SK-N-SH treated with all-trans-retinoic acid at 6 μM for 48 hours (cell line): ENCODE measurements around the gene KCTD5.

Source experiments
- ATAC-seq: fragments of 200-7000 bp; cut with Tn5 transposase; 3 replicates; pipeline ENCODE4 v1.9.1; 2020; ENCODE audit warnings: mild to moderate bottlenecking, moderate library complexity
- BACH2 ChIP-seq: fragments of 250-450 bp; sonication (Bioruptor Pico); IDR thresholded peaks from 2 replicates; pipeline ENCODE4 v1.9.0; 2021; ENCODE audit warnings: mild to moderate bottlenecking, borderline replicate concordance
- CSDC2 ChIP-seq: fragments of 250-450 bp; sonication (Bioruptor Pico); IDR thresholded peaks from 2 replicates; pipeline ENCODE4 v1.5.0; 2020; ENCODE audit warnings: mild to moderate bottlenecking, moderate library complexity
- ESRRG ChIP-seq: fragments of 250-450 bp; sonication (Bioruptor Pico); IDR thresholded peaks from 2 replicates; pipeline ENCODE4 v1.6.1; 2021; ENCODE audit warnings: mild to moderate bottlenecking
- GLIS3 ChIP-seq: fragments of 250-450 bp; sonication (Bioruptor Pico); IDR thresholded peaks from 2 replicates; pipeline ENCODE4 v1.5.0; 2020; ENCODE audit warnings: mild to moderate bottlenecking, moderate library complexity
- ISL1 ChIP-seq: fragments of 250-450 bp; sonication (Bioruptor Pico); IDR thresholded peaks from 2 replicates; pipeline ENCODE4 v2.1.2; 2022; ENCODE audit warnings: mild to moderate bottlenecking, moderate library complexity
- OSR1 ChIP-seq: fragments of 250-450 bp; sonication (Bioruptor Pico); IDR thresholded peaks from 2 replicates; pipeline ENCODE4 v1.8.0; 2022; ENCODE audit warnings: moderate library complexity, mild to moderate bottlenecking, inconsistent platforms
- PPARA ChIP-seq: fragments of 250-450 bp; sonication (Bioruptor Pico); IDR thresholded peaks from 2 replicates; pipeline ENCODE4 v1.5.0; 2020; ENCODE audit warnings: mild to moderate bottlenecking, borderline replicate concordance
- RARB ChIP-seq: fragments of 250-450 bp; sonication (Bioruptor Pico); IDR thresholded peaks from 2 replicates; pipeline ENCODE4 v1.8.0; 2021; ENCODE audit warnings: mild to moderate bottlenecking, moderate library complexity
- SNAI2 ChIP-seq: fragments of 250-450 bp; sonication (Bioruptor Pico); IDR thresholded peaks from 2 replicates; pipeline ENCODE4 v1.5.0; 2020; ENCODE audit warnings: mild to moderate bottlenecking, moderate library complexity
- TCF4 ChIP-seq: fragments of 250-450 bp; sonication (Bioruptor Pico); IDR thresholded peaks from 2 replicates; pipeline ENCODE4 v1.8.0; 2021; ENCODE audit warnings: mild to moderate bottlenecking, moderate library complexity, borderline replicate concordance
- TOX ChIP-seq: fragments of 250-450 bp; sonication (Bioruptor Pico); IDR thresholded peaks from 2 replicates; pipeline ENCODE4 v1.8.0; 2021; ENCODE audit warnings: mild to moderate bottlenecking, moderate library complexity, borderline replicate concordance
- ZFP3 ChIP-seq: fragments of 250-450 bp; sonication (Bioruptor Pico); IDR thresholded peaks from 2 replicates; pipeline ENCODE4 v1.5.0; 2020; ENCODE audit warnings: mild to moderate bottlenecking, moderate library complexity
- ZFP30 ChIP-seq: fragments of 450-650 bp; formaldehyde crosslinking; IDR thresholded peaks from 2 replicates; pipeline ENCODE4 v1.5.0; 2022; ENCODE audit warnings: mild to moderate bottlenecking, moderate library complexity
- ZNF565 ChIP-seq: fragments of 450-650 bp; formaldehyde crosslinking; conservative IDR thresholded peaks from 2 replicates; pipeline ENCODE4 v1.5.0; 2020; ENCODE audit warnings: low read depth, mild to moderate bottlenecking, moderate library complexity
- ZNF70 ChIP-seq: fragments of 450-650 bp; formaldehyde crosslinking; IDR thresholded peaks from 2 replicates; pipeline ENCODE4 v1.5.0; 2020; ENCODE audit warnings: mild to moderate bottlenecking, moderate library complexity
- ZNF8 ChIP-seq: fragments of 450-650 bp; formaldehyde crosslinking; IDR thresholded peaks from 2 replicates; pipeline ENCODE4 v1.5.0; 2020; ENCODE audit warnings: mild to moderate bottlenecking, moderate library complexity
- TF ChIP-seq, protein P1 (sequence below): fragments of 250-450 bp; sonication (Bioruptor Pico); IDR thresholded peaks from 2 replicates; pipeline ENCODE4 v1.8.0; 2021; ENCODE audit warnings: low read depth, mild to moderate bottlenecking, moderate library complexity, borderline replicate concordance
- TF ChIP-seq, protein P2 (sequence below): fragments of 250-450 bp; sonication (Bioruptor Pico); IDR thresholded peaks from 2 replicates; pipeline ENCODE4 v1.5.0; 2020; ENCODE audit warnings: mild to moderate bottlenecking, moderate library complexity
- TF ChIP-seq, protein P3 (sequence below): fragments of 250-450 bp; sonication (Bioruptor Pico); IDR thresholded peaks from 2 replicates; pipeline ENCODE4 v1.8.0; 2020; ENCODE audit warnings: mild to moderate bottlenecking, moderate library complexity, borderline replicate concordance
- TF ChIP-seq, protein P4 (sequence below): fragments of 250-450 bp; sonication (Bioruptor Pico); IDR thresholded peaks from 2 replicates; pipeline ENCODE4 v1.5.1; 2021; ENCODE audit warnings: mild to moderate bottlenecking, moderate library complexity

Gene KCTD5

DNA sequence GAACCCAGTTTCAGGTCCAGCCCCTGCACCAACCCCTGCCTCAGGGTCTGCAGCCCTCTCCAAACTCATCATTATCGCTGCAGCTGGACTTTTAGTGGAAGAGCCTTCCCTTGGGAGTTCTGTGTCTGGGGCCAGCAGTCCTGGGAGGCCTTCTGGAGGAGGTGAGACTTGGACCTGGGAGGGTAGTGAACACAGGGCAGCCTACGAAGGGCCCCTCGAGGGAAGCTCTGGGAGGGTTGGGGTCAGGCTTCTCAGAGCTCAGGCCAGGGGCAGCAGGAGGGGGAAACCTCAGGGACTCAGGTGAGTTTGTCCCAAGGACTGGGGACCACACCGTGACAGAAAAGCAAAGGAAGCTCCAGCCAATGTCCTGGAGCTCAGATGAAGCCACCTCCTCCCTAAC lies 58.8 kb downstream of the KCTD5 start (continued):
- TF ChIP-seq, protein P1, sequence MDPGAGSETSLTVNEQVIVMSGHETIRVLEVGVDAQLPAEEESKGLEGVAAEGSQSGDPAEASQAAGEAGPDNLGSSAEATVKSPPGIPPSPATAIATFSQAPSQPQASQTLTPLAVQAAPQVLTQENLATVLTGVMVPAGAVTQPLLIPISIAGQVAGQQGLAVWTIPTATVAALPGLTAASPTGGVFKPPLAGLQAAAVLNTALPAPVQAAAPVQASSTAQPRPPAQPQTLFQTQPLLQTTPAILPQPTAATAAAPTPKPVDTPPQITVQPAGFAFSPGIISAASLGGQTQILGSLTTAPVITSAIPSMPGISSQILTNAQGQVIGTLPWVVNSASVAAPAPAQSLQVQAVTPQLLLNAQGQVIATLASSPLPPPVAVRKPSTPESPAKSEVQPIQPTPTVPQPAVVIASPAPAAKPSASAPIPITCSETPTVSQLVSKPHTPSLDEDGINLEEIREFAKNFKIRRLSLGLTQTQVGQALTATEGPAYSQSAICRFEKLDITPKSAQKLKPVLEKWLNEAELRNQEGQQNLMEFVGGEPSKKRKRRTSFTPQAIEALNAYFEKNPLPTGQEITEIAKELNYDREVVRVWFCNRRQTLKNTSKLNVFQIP (CRISPR knock-in tag): no peak
- no peak for TF ChIP-seq SNAI2 (CRISPR knock-in tag)
- TF ChIP-seq ISL1 (CRISPR knock-in tag): no peak
- no peak for TF ChIP-seq RARB (CRISPR knock-in tag)

DNA sequence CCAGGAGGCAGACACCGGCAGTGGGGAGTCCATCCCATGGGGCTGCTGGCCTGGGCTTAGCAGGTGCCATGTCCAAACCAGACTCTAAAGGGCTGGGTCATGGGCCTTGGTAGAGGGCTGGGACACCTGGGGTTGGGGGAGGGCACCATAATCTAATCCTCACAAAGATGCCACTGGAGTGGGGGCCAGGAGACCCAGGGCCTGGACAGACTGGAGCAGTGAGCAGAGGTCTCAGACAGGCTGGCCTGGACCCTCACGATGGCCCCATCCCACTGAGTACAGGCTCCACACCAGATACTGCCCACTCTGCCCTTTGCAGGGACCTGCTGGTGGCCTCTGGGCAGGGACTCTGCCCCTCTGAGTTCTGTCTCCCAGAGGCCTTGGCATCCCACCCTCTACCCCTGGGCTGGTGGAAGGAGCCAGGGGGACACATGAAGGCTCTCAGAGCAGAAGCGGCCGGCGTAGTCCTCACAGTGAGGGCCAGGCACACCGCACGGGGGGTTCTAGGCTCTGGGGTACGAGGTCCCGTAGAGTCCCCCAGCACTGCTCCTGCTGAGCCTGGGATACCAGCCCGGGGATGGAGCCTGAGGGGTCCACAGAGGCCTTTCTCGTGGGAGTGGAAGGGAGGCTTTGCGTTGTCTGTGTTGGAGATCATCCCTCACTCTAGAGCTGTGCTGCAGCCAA lies 60.1 kb downstream of the KCTD5 start:
- no peak for ATAC-seq
- TF ChIP-seq ZNF70 (CRISPR knock-in tag) (no peak), BACH2 (CRISPR knock-in tag) (no peak), TOX (CRISPR knock-in tag) (no peak), CSDC2 (CRISPR knock-in tag) (no peak), RARB (CRISPR knock-in tag) (no peak), ZNF8 (CRISPR knock-in tag) (no peak), OSR1 (no peak), ZFP3 (CRISPR knock-in tag) (no peak), ESRRG (CRISPR knock-in tag) (no peak), TCF4 (no peak), GLIS3 (CRISPR knock-in tag) (no peak), ZFP30 (no peak), ISL1 (CRISPR knock-in tag) (no peak), ZNF565 (CRISPR knock-in tag) (no peak), PPARA (CRISPR knock-in tag) (no peak)
- TF ChIP-seq, protein P2, sequence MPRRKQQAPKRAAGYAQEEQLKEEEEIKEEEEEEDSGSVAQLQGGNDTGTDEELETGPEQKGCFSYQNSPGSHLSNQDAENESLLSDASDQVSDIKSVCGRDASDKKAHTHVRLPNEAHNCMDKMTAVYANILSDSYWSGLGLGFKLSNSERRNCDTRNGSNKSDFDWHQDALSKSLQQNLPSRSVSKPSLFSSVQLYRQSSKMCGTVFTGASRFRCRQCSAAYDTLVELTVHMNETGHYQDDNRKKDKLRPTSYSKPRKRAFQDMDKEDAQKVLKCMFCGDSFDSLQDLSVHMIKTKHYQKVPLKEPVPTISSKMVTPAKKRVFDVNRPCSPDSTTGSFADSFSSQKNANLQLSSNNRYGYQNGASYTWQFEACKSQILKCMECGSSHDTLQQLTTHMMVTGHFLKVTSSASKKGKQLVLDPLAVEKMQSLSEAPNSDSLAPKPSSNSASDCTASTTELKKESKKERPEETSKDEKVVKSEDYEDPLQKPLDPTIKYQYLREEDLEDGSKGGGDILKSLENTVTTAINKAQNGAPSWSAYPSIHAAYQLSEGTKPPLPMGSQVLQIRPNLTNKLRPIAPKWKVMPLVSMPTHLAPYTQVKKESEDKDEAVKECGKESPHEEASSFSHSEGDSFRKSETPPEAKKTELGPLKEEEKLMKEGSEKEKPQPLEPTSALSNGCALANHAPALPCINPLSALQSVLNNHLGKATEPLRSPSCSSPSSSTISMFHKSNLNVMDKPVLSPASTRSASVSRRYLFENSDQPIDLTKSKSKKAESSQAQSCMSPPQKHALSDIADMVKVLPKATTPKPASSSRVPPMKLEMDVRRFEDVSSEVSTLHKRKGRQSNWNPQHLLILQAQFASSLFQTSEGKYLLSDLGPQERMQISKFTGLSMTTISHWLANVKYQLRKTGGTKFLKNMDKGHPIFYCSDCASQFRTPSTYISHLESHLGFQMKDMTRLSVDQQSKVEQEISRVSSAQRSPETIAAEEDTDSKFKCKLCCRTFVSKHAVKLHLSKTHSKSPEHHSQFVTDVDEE (CRISPR knock-in tag): no peak
- TF ChIP-seq, protein P3, sequence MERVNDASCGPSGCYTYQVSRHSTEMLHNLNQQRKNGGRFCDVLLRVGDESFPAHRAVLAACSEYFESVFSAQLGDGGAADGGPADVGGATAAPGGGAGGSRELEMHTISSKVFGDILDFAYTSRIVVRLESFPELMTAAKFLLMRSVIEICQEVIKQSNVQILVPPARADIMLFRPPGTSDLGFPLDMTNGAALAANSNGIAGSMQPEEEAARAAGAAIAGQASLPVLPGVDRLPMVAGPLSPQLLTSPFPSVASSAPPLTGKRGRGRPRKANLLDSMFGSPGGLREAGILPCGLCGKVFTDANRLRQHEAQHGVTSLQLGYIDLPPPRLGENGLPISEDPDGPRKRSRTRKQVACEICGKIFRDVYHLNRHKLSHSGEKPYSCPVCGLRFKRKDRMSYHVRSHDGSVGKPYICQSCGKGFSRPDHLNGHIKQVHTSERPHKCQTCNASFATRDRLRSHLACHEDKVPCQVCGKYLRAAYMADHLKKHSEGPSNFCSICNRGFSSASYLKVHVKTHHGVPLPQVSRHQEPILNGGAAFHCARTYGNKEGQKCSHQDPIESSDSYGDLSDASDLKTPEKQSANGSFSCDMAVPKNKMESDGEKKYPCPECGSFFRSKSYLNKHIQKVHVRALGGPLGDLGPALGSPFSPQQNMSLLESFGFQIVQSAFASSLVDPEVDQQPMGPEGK (CRISPR knock-in tag): no peak
- TF ChIP-seq, protein P1 (CRISPR knock-in tag): no peak
- TF ChIP-seq, protein P4, sequence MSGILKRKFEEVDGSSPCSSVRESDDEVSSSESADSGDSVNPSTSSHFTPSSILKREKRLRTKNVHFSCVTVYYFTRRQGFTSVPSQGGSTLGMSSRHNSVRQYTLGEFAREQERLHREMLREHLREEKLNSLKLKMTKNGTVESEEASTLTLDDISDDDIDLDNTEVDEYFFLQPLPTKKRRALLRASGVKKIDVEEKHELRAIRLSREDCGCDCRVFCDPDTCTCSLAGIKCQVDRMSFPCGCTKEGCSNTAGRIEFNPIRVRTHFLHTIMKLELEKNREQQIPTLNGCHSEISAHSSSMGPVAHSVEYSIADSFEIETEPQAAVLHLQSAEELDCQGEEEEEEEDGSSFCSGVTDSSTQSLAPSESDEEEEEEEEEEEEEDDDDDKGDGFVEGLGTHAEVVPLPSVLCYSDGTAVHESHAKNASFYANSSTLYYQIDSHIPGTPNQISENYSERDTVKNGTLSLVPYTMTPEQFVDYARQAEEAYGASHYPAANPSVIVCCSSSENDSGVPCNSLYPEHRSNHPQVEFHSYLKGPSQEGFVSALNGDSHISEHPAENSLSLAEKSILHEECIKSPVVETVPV: no peak

DNA sequence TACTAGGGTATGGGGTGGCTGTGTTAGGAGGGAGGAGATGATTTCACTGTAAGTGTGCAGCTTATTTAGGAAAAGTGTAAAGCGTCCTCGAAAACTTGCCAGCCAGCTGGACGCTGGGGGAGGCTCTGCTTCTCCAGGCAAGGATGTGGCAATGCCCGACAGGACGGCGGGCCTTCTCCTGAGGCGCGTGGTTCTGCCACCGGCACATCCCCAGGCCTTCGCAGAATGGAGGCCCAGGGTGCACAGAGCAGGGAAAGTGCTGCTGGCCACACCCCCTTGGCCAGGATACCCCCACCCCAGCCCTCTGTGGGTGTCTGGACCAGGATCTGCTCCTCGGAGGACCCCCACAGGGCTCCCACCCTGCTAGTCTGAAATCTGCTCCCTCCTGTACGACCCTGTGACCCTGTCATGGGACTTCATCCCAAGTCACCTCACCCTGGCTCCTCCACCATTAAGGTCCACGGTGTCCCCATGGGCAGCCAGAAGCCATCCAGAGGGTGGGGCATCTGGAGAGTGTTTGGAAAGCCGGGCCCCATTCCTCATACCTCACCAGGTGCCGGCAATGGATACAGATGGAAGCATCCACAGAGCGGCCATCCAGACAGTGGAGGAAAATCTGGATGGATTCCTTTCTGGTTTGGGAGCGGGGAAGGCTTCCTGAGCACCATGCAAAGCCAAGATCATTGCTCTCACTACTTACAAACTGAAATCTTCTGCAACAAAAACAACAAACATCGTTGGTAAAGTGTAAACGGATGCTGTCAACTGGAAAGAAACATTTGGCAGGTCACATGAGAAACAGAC lies 60.9 kb downstream of the KCTD5 start:
- ATAC-seq: no peak
- TF ChIP-seq SNAI2 (CRISPR knock-in tag): no peak
- TF ChIP-seq ZNF565 (CRISPR knock-in tag): no peak
- no peak for TF ChIP-seq PPARA (CRISPR knock-in tag)
- no peak for TF ChIP-seq ISL1 (CRISPR knock-in tag)
- TF ChIP-seq GLIS3 (CRISPR knock-in tag): no peak
- no peak for TF ChIP-seq CSDC2 (CRISPR knock-in tag)
- no peak for TF ChIP-seq ESRRG (CRISPR knock-in tag)
- TF ChIP-seq, protein P3 (CRISPR knock-in tag): no peak
- TF ChIP-seq, protein P2 (CRISPR knock-in tag): no peak
- no peak for TF ChIP-seq BACH2 (CRISPR knock-in tag)
- no peak for TF ChIP-seq TCF4
- no peak for TF ChIP-seq OSR1
